ENCODE data around the gene PIP5K1C. TPM values are rescaled to one million over a fixed set of nuclear protein-coding genes. Genes with fewer than 3 reads are reported as not detected.

Gene PIP5K1C
- total and polyA plus RNA-seq, 2 donors (not counting 1 experiment from before 2014, with no cell fraction given), result 10.4 to 46.7 TPM

DNA sequence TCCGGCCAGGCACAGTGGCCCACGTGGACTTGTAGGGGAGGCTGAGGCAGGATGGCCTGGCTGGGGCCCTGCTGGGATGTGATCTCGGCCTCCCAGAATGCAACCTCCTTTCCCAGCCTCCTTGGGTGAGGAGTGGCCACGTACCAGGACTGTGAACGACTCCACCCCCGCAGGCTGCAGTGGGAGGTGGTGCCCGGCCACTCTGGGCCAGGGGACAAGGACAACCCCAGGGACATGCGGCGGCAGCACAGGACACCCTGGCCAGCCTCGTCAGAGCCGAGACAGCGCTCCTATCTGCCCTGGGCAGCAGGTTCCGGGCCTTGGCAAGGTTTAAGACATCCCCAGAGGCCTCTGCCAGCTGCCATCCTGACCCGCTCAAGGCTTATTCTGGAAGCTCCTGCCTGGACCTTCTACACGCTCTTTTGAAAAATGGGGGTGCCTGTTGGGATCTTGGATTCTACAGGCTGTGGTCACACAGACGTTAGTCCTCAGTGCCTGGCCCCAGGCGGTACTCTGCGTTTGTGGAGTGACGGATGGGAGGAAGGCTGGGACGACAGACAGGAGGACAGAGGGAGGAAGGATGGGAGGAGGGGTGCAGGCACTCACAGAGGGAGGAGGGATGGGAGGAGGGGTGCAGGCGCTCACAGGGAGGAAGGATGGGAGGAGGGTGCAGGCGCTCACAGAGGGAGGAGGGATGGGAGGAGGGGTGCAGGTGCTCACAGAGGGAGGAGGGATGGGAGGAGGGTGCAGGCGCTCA, 53.8 kb downstream of the PIP5K1C start:
- ChIA-PET CTCF (no interaction called here), POLR2A (interaction anchor here (0.6 kb wide), 1 partner anchor 64 kb away, joined by 4 read pairs; no protein-coding TSS in a partner anchor)
- H3K9me3 Mint-ChIP-seq (ENCODE audit: insufficient read depth), result no peaks in the 10 kb centered on the region

DNA sequence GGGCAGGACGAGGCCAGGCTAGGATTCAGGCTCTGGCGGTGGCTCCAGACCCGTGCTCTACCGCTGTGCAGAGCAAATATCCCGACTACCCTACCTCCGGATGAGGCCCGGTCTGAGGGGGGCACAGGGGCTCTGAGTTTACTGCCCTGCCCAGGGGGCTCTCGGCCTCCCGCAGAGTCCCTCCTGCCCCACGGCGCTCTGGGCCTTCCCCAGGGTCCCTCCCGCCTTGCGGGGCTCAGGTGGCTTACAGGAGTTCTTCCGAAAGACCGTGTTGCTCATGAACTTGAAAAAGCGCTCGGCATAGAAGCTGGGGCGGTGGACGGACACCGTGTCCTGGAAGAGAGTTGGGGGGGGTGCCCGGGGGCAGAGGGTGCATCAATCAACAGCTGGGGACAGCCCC, 54.5 kb downstream of the PIP5K1C start:
- no peak overlapping the region for H3K27ac Mint-ChIP-seq
- H3K27me3 ChIP-seq (replicated peaks in 1 of 4; ENCODE audit: control extremely low read depth in 1 of 4, control insufficient read depth in 3 of 4, insufficient read depth in 4 of 4, low read length in 3 of 4), result no peaks in the 10 kb centered on the region
- no peak overlapping the region for H3K27ac ChIP-seq (ENCODE audit: low read length in 2 of 2)
- H4K20me1 ChIP-seq (ENCODE audit: control insufficient read depth, insufficient read depth, low read length, poor library complexity, severe bottlenecking), result no peaks in the 10 kb centered on the region
- WGBS (ENCODE audit: insufficient coverage), result 95% methylated on average over 21 of the region's 21 CpGs
- ChIA-PET POLR2A (no interaction called here), CTCF (no interaction called here)
- TF ChIP-seq, protein P1, sequence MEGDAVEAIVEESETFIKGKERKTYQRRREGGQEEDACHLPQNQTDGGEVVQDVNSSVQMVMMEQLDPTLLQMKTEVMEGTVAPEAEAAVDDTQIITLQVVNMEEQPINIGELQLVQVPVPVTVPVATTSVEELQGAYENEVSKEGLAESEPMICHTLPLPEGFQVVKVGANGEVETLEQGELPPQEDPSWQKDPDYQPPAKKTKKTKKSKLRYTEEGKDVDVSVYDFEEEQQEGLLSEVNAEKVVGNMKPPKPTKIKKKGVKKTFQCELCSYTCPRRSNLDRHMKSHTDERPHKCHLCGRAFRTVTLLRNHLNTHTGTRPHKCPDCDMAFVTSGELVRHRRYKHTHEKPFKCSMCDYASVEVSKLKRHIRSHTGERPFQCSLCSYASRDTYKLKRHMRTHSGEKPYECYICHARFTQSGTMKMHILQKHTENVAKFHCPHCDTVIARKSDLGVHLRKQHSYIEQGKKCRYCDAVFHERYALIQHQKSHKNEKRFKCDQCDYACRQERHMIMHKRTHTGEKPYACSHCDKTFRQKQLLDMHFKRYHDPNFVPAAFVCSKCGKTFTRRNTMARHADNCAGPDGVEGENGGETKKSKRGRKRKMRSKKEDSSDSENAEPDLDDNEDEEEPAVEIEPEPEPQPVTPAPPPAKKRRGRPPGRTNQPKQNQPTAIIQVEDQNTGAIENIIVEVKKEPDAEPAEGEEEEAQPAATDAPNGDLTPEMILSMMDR (IDR thresholded peaks at IDR 0.05), result no peak
- no peak for TF ChIP-seq EZH2 (IDR thresholded peaks at IDR 0.05; ENCODE audit: borderline replicate concordance, insufficient read depth, low read depth, low read length, poor library complexity, severe bottlenecking)
- peaks cover 0 to 5% of the 10 kb centered on the region in 2 experiments for H3K36me3 ChIP-seq (replicated peaks in 1 of 2; ENCODE audit: control extremely low read depth in 1 of 2, control insufficient read depth in 1 of 2, extremely low read depth in 1 of 2, insufficient read depth in 2 of 2, low read length in 1 of 2)
- H3K27me3 Mint-ChIP-seq, result no peaks in the 10 kb centered on the region
- H3K79me2 ChIP-seq (ENCODE audit: control insufficient read depth, insufficient read depth, low read length), result no peaks in the 10 kb centered on the region
- H3K4me3 ChIP-seq (ENCODE audit: control extremely low read depth in 1 of 5, extremely low read depth in 1 of 5, insufficient read depth in 1 of 5, low read depth in 2 of 5, low read length in 4 of 5), result no peak overlapping the region
- no peaks in the 10 kb centered on the region for H3K4me1 Mint-ChIP-seq
- H3K9me3 Mint-ChIP-seq (ENCODE audit: insufficient read depth), result no peaks in the 10 kb centered on the region
- no peak overlapping the region for H2AFZ ChIP-seq (ENCODE audit: insufficient read depth, low read depth, low read length, poor library complexity, severe bottlenecking)
- no peak overlapping the region for H3K4me3 Mint-ChIP-seq
- H3K9me3 ChIP-seq (ENCODE audit: control extremely low read depth in 1 of 3, control insufficient read depth in 2 of 3, insufficient read depth in 1 of 3, low read length in 2 of 3), result peaks cover 0 to 4% (median 0%) of the 10 kb centered on the region in 3 donors
- H3K4me1 ChIP-seq (ENCODE audit: control insufficient read depth in 2 of 2, insufficient read depth in 2 of 2, low read length in 2 of 2), result no peaks in the 10 kb centered on the region
- intact Hi-C loops (cut with micrococcal nuclease), result no loop called here
- no peak for ATAC-seq (ENCODE audit: low read depth)
- DNase-seq, result no peak
- H3K4me2 ChIP-seq (replicated peaks; ENCODE audit: low read depth, low read length, poor library complexity, severe bottlenecking), result no peak overlapping the region
- no peak overlapping the region for H3K9ac ChIP-seq (ENCODE audit: low read length)

More for the DNA sequence above, 53.8 kb downstream of the PIP5K1C start:
- Histone ChIP-seq H3K36me3 (replicated peaks in 1 of 2; ENCODE audit: control extremely low read depth in 1 of 2, control insufficient read depth in 1 of 2, extremely low read depth in 1 of 2, insufficient read depth in 2 of 2, low read length in 1 of 2) (peaks cover 0 to 9% of the 10 kb centered on the region in 2 experiments), H3K4me1 (ENCODE audit: control insufficient read depth in 2 of 2, insufficient read depth in 2 of 2, low read length in 2 of 2) (no peaks in the 10 kb centered on the region), H4K20me1 (ENCODE audit: control insufficient read depth, insufficient read depth, low read length, poor library complexity, severe bottlenecking) (no peaks in the 10 kb centered on the region), H3K9ac (ENCODE audit: low read length) (no peak overlapping the region), H3K79me2 (ENCODE audit: control insufficient read depth, insufficient read depth, low read length) (no peaks in the 10 kb centered on the region), H3K4me2 (replicated peaks; ENCODE audit: low read depth, low read length, poor library complexity, severe bottlenecking) (no peak overlapping the region), H3K27ac (ENCODE audit: low read length in 2 of 2) (no peak overlapping the region), H3K4me3 (ENCODE audit: control extremely low read depth in 1 of 5, extremely low read depth in 1 of 5, insufficient read depth in 1 of 5, low read depth in 2 of 5, low read length in 4 of 5) (no peak overlapping the region), H3K9me3 (ENCODE audit: control extremely low read depth in 1 of 3, control insufficient read depth in 2 of 3, insufficient read depth in 1 of 3, low read length in 2 of 3) (peaks cover 0 to 4% (median 0%) of the 10 kb centered on the region in 3 donors), H3K27me3 (replicated peaks in 1 of 4; ENCODE audit: control extremely low read depth in 1 of 4, control insufficient read depth in 3 of 4, insufficient read depth in 4 of 4, low read length in 3 of 4) (no peaks in the 10 kb centered on the region), H2AFZ (ENCODE audit: insufficient read depth, low read depth, low read length, poor library complexity, severe bottlenecking) (no peak overlapping the region)
- ATAC-seq (ENCODE audit: low read depth) (no peak), DNase-seq (no peak)
- Mint-ChIP-seq H3K27ac (no peak overlapping the region), H3K4me3 (no peak overlapping the region), H3K4me1 (no peaks in the 10 kb centered on the region), H3K27me3 (no peaks in the 10 kb centered on the region)
- WGBS (ENCODE audit: insufficient coverage), result 97% methylated on average over 23 of the region's 23 CpGs
- intact Hi-C loops (cut with micrococcal nuclease), result no loop called here
- TF ChIP-seq, protein P1 (IDR thresholded peaks at IDR 0.05), result no peak

All from B cell (primary cell).